Activated T-cell treated with anti-CD3 and anti-CD28 coated beads, Interleukin-2, amount 50 U/mL, for 72 hours (primary cell): ENCODE results near the gene PPP1R14C. TPM values are rescaled to one million over a fixed set of nuclear protein-coding genes. Genes with fewer than 3 reads are reported as not detected.

Experiments used
- ATAC-seq, 2 donors: fragments of 150-1000 bp; cut with Tn5 transposase; replicated peaks in 1 of 2; 2 replicates each; pipeline ENCODE4 v1.10.0; 2021; ENCODE audit warnings: moderate library complexity in 2 of 2, mild to moderate bottlenecking in 1 of 2
- DNase-seq, 2 donors: peaks; one replicate each; pipeline ENCODE4 v3.0.0; 2021 to 2022; ENCODE audit warnings: mixed read lengths in 1 of 2
- H3K27ac Mint-ChIP-seq: one replicate; pipeline ENCODE4 v1.8.0; 2022; ENCODE audit warnings: mild to moderate bottlenecking, moderate library complexity, mixed read lengths
- H3K27me3 Mint-ChIP-seq: one replicate; pipeline ENCODE4 v1.8.0; 2022; ENCODE audit warnings: low read depth, mixed read lengths
- H3K36me3 Mint-ChIP-seq, 2 donors: one replicate each; pipeline ENCODE4 v1.8.0; 2022; ENCODE audit warnings: mixed read lengths in 2 of 2, mild to moderate bottlenecking in 1 of 2; ENCODE audit not compliant: insufficient read depth in 2 of 2
- H3K4me1 Mint-ChIP-seq: one replicate; pipeline ENCODE4 v1.8.0; 2022; ENCODE audit warnings: low read depth, mixed read lengths
- H3K4me3 Mint-ChIP-seq, 2 donors: one replicate each; pipeline ENCODE4 v1.8.0; 2022; ENCODE audit warnings: mild to moderate bottlenecking in 2 of 2, mixed read lengths in 2 of 2, moderate library complexity in 2 of 2
- H3K9me3 Mint-ChIP-seq, 2 donors: one replicate each; pipeline ENCODE4 v1.8.0; 2022; ENCODE audit warnings: mixed read lengths in 2 of 2
- total RNA-seq, 2 donors: library from RNA; stranded (reverse); gene quantifications; one replicate each; pipeline ENCODE4 v1.2.3, GENCODE V29; 2022

PPP1R14C gene
- total RNA-seq, 2 donors from 2014 or later, result 1.8 TPM

- Mint-ChIP-seq H3K36me3 (peaks cover 0 to 3% of the 10 kb centered on the region in 2 donors), H3K4me1 (peaks cover 14% of the 10 kb centered on the region), H3K9me3 (no peaks in the 10 kb centered on the region), H3K4me3 (no peak overlapping the region), H3K27me3 (peaks cover 57% of the 10 kb centered on the region), H3K27ac (no peak overlapping the region)
- ATAC-seq (no peak), DNase-seq (no peak)
Measured at GRCh38 chr6:150289454-150290071, 146.7 kb downstream of the PPP1R14C start.

DNA sequence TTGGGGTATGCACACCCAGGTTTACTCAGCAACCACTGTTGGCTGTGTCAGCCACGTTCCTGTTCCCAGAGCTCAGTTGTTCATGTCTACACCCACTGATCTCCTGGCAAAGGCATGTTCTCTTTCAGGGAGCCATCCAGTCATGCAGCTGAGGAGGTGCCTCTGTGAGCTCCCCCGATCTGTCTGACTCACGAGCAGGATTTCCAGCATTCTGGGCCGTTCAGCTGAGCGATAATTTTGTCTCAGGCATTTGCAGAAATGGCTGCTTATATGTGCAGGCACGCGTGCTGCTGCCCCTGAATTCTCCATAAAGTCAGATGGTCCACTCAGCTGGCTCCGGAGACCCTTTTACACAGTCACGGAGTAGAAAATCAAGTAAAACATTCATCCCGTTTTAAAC is 147.6 kb downstream of the PPP1R14C start:
- no peak for DNase-seq
- Mint-ChIP-seq H3K27me3 (peaks cover 48% of the 10 kb centered on the region), H3K4me3 (no peak overlapping the region), H3K36me3 (peaks cover 0 to 3% of the 10 kb centered on the region in 2 donors), H3K4me1 (peaks cover 16% of the 10 kb centered on the region), H3K27ac (no peak overlapping the region), H3K9me3 (no peaks in the 10 kb centered on the region)
- no peak for ATAC-seq

DNA sequence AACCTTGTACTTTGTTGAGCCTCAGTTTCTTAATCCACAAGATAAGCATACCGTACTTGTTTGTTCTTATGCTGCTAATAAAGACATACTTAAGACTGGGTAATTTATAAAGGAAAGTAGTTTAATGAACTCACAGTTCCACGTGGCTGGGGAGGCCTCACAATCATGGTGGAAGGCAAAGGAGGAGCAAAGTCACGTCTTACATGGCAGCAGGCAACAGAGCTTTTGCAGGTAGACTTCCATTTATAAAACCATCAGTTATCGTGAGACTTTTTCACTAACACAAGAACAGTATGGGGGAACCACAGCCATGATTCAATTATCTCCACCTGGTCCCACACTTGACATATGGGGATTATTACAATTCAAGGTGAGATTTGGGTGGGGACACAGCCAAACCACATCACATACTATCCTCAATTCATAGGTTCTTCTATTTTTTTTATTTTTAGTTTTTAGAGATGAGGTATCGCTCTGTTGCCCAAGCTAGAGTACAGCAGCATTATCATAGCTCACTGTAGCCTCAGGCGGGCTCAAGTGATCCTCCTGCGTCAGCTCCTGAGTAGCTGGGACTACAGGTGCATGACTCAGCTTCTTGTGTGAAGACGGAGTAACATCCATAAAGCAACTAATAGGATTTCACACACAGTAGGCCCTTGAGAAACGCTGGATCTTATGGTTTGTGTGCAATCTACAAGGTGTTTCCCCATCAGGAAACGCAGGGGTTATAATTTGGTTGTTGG is 149.3 kb downstream of the PPP1R14C start:
- H3K36me3 Mint-ChIP-seq, result peaks cover 0 to 3% of the 10 kb centered on the region in 2 donors
- ATAC-seq, result no peak
- H3K4me1 Mint-ChIP-seq, result peaks cover 16% of the 10 kb centered on the region
- H3K27me3 Mint-ChIP-seq, result peaks cover 31% of the 10 kb centered on the region
- H3K9me3 Mint-ChIP-seq, result no peaks in the 10 kb centered on the region
- no peak for DNase-seq
- H3K27ac Mint-ChIP-seq, result no peak overlapping the region
- no peak overlapping the region for H3K4me3 Mint-ChIP-seq

GRCh38 chr6:150293019-150293418 is 150.2 kb downstream of the PPP1R14C start:
- peaks cover 16% of the 10 kb centered on the region for H3K4me1 Mint-ChIP-seq
- H3K9me3 Mint-ChIP-seq, result peaks cover 2 to 6% of the 10 kb centered on the region in 2 donors
- no peak overlapping the region for H3K4me3 Mint-ChIP-seq
- no peak overlapping the region for H3K27ac Mint-ChIP-seq
- peaks cover 5 to 7% of the 10 kb centered on the region in 2 donors for H3K36me3 Mint-ChIP-seq
- DNase-seq (no peak), ATAC-seq (no peak)
- peaks cover 26% of the 10 kb centered on the region for H3K27me3 Mint-ChIP-seq

DNA sequence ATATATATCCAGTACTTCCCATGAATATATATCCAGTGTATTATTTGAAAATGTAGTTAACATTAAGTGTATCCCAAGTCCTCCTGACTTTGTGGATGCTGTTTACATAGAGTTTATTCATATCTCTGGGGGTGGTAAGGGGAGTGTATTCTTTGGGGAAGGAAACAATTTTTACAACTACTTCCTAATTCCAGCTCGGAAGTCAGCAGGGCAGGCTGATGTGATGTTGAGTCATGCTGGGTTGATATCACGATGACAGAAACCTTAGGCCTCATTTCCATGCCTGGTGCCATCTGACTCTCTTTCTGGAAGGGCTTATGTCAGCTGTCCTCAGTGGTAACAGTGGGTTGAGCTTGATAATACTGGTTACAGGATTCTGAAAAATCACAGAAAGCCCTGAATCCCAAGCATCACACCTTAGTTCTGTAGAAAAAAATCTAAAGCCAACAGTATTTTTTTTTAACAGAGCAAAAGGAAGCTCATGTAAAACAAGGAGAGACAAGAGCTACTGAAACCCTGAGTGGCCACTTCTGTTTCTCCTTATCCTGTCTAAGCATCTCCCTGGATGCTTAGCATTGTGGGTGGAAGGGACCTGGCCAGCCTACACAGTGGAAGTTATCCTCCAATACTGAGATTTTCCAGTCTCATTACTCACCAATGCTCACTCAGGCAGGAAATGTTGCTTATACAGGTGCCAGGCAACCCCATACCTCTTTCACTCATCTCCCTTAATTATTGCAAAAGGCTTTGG is 150.8 kb downstream of the PPP1R14C start:
- DNase-seq (no peak), ATAC-seq (peak; percentile 47 to 50)
- H3K9me3 Mint-ChIP-seq, result peaks cover 2 to 7% of the 10 kb centered on the region in 2 donors

DNA sequence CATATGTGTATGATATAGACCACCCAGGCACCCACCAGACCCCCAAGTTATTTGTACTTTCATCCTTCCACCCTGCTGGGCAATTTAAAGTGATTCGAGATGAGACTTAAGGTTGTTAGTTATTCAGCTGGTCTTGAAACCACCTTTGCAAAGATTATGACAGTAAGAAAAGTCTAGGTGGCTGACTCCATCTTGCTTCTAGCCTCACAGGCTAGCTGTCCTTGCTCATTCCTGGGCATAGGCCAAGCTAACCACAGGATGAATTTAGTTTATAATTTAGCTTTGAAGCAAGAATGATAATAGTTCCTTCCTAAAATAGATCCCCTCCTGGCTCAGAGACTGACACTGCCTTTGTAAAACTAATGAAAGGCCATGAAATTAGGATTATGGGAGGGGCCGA is 154.0 kb downstream of the PPP1R14C start:
- Mint-ChIP-seq H3K27ac (no peak overlapping the region), H3K4me1 (peaks cover 18% of the 10 kb centered on the region), H3K4me3 (no peak overlapping the region), H3K27me3 (peaks cover 17% of the 10 kb centered on the region), H3K9me3 (peaks cover 2 to 7% of the 10 kb centered on the region in 2 donors), H3K36me3 (peaks cover 5 to 8% of the 10 kb centered on the region in 2 donors)
- no peak for ATAC-seq
- no peak for DNase-seq

More for the DNA sequence above, 150.8 kb downstream of the PPP1R14C start:
- Mint-ChIP-seq H3K36me3 (peaks cover 5 to 8% of the 10 kb centered on the region in 2 donors), H3K4me3 (no peak overlapping the region), H3K27ac (no peak overlapping the region), H3K27me3 (peaks cover 21% of the 10 kb centered on the region), H3K4me1 (peaks cover 16% of the 10 kb centered on the region)

DNA sequence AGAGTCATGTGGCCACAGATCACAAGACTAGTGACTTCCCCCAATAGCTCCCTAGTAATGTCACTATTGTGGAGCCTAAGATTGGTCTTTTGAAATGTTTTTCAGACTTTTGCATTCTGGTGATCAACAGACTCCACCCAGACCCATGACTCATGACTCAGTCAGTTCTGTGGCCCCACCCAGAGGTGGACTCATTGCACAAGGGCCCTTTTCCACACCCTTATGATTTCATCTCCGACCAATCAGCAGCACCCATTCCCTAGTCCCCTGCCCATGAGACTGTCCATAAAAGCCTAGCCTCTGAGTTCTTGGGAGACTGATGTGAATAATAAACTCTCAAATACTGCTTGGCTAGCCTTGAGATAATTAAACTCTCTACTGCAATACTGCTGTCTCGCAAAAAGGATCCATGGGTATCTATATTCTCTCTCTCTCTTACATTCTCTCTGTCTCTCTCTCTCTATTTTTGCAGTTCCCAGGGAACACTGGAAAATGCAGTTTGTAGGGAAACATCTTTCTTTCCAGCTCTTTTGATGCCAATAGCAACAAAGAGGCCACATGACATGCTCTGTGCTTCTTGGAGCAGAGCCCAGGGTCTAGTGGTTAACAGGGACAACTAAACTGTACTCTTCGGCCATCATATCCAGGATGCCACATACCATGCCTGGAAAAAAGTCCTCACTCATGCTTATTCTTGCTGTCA is 154.6 kb downstream of the PPP1R14C start:
- peaks cover 24% of the 10 kb centered on the region for H3K4me1 Mint-ChIP-seq
- H3K9me3 Mint-ChIP-seq, result peaks cover 2 to 7% of the 10 kb centered on the region in 2 donors
- ATAC-seq (no peak), DNase-seq (no peak)
- no peak overlapping the region for H3K4me3 Mint-ChIP-seq
- H3K27ac Mint-ChIP-seq, result no peak overlapping the region
- peaks cover 5 to 6% of the 10 kb centered on the region in 2 donors for H3K36me3 Mint-ChIP-seq
- peaks cover 17% of the 10 kb centered on the region for H3K27me3 Mint-ChIP-seq

- H3K9me3 Mint-ChIP-seq, result peaks cover 2 to 7% of the 10 kb centered on the region in 2 donors
- no peak for ATAC-seq
- peaks cover 17% of the 10 kb centered on the region for H3K27me3 Mint-ChIP-seq
- peaks cover 5 to 6% of the 10 kb centered on the region in 2 donors for H3K36me3 Mint-ChIP-seq
- DNase-seq, result no peak
- peaks cover 27% of the 10 kb centered on the region for H3K4me1 Mint-ChIP-seq
- no peak overlapping the region for H3K27ac Mint-ChIP-seq
- H3K4me3 Mint-ChIP-seq, result no peak overlapping the region
Measured at GRCh38 chr6:150298030-150298380, 155.2 kb downstream of the PPP1R14C start.

- peaks cover 21% of the 10 kb centered on the region for H3K27me3 Mint-ChIP-seq
- H3K4me1 Mint-ChIP-seq, result peaks cover 21% of the 10 kb centered on the region
- no peak overlapping the region for H3K4me3 Mint-ChIP-seq
- H3K27ac Mint-ChIP-seq, result no peak overlapping the region
- ATAC-seq (no peak), DNase-seq (no peak)
- peaks cover 5 to 6% of the 10 kb centered on the region in 2 donors for H3K36me3 Mint-ChIP-seq
- peaks cover 2 to 7% of the 10 kb centered on the region in 2 donors for H3K9me3 Mint-ChIP-seq
Measured at GRCh38 chr6:150298676-150299075, 155.8 kb downstream of the PPP1R14C start.

Other genes with a start within 250 kb of the PPP1R14C start
- not detected for gene RAET1E, start 244.9 kb upstream of the PPP1R14C start, total RNA-seq
- not detected for gene RAET1G, start 219.9 kb upstream of the PPP1R14C start, total RNA-seq
- gene ULBP2, start 201.0 kb upstream of the PPP1R14C start, total RNA-seq, result 1 to 10 TPM in 1 of 2 donors, under 1 TPM in 1; 1.00 to 1.5 TPM
- gene ULBP1, start 179.1 kb upstream of the PPP1R14C start, total RNA-seq, result 10 to 100 TPM in 1 of 2 donors, 1 to 10 TPM in 1; 9.4 to 12.4 TPM
- gene RAET1L, start 117.5 kb upstream of the PPP1R14C start, total RNA-seq, result not detected
- 1 to 10 TPM; 1.1 TPM for gene ULBP3, start 73.9 kb upstream of the PPP1R14C start, total RNA-seq
- not detected for gene IYD, start 226.0 kb downstream of the PPP1R14C start, total RNA-seq